Stimulated activated CD4-positive, alpha-beta T cell treated with anti-CD3 and anti-CD28 coated beads, Interleukin-1b, Interleukin-23, amount 100 ng/mL, for 4 hours (primary cell): ENCODE results near the gene FRY.

Experiments
- DNase-seq, 2 donors: peaks; one replicate each; pipeline ENCODE4 v3.0.0-alpha.2; 2020; ENCODE audit warnings: low read depth in 2 of 2

FRY gene

DNA sequence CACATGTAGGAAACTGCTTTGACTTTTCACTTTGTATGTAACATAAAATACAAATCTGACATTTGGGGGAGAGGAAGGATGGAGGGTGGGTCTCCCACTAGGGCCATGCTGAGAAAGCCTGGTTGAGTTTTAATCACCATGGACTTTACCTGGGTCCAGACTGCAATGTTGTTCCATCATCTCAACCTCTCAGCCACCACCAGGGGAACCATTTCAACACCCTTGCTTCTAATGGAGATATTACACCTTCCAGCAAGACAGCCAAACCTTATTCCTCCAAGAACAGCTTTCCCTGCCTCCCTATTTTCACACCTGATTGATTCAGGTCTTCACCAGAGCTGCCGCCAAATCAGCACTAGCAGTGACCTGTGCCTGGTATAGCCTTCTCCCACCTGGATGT, 227.5 kb downstream of the FRY start:
- no peak for DNase-seq

DNA sequence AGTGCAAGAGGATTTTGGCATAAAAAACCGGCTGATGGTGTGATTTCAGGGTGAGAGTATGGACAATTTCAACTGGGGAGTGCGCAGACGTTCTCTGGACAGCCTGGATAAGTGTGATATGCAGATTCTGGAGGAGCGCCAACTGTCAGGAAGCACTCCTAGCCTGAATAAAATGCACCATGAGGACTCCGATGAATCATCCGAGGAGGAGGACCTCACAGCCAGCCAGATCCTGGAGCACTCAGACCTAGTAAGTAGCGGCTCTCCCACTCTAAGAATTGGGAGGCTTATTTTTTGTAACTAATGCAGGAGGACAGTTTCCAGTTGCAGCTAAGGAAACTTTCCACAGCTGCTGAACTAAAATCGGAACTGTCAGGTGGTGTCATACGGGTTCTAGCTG, 230.0 kb downstream of the FRY start:
- DNase-seq: no peak

DNA sequence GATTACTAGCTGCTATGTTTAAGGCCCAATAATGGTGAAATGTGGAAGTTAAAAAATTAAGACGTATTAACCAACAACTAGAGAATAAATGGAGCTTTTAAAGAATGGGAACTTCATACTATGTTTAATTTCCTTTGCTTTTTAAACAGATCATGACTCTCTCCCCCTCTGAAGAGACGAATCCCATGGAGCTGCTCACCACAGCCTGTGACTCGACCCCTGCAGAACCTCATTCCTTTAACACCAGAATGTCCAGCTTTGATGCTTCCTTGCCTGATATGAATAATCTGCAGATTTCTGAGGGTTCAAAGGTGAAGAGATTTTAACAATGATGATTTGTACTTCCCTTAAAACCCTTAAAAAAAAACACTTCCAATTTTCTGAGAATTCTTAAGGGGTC, 230.6 kb downstream of the FRY start:
- no peak for DNase-seq

DNA sequence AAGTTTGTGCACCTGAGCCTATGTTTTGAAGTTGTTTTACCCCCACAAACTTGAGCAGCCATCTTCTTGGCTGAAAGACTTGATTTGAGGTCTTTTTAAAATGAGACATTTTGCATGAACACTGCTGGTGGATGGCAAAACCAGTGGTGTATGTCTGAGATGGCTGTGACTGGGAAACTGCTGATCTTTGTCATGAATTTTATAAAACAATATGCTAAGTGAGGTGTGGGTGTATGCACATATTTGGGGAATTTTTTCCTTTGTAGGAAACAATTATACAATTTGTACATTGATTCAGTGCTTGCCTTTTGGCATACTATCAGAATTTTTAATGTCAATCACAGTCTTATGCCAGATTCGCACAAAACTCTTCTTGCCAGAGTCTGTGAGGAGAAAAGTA, 231.0 kb downstream of the FRY start:
- no peak for DNase-seq

DNA sequence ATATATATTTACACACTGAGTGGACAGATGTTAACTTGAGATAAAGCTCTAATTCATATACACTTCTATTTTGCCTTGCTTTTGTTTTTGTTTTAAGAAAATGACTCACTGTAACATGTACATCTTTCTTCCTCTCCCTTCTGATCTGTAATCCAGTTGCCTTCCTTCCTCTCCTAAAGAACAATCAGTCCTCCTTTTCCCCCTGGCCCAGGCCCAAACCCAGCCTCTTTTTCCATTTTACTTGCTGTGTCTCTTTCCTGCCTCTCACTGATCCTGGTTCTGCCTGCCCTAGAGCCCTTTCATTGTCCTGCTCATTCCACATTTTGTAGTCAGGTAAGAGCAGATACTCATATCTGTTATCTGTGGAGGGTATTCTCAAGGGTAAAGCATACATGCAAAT, 232.8 kb downstream of the FRY start:
- no peak for DNase-seq

DNA sequence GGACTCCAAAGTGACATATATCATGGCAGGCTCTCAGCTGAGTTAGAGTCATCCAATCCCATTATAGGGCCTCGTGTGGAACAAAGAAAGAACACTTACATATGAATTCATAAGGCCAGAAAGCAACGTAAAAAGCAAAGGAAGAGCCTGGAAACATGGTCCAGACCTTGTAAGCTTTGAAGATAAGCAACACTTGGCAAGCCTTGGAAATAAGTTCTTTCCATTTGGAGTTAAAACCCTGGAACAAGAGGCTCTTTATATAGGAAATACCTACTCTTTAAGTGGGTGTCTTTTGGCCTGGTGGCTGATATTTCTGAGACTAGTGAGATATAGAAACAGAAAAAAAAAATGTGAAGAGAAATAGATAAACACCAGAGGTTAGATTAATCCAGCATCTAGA, 234.2 kb downstream of the FRY start:
- DNase-seq: no peak

DNA sequence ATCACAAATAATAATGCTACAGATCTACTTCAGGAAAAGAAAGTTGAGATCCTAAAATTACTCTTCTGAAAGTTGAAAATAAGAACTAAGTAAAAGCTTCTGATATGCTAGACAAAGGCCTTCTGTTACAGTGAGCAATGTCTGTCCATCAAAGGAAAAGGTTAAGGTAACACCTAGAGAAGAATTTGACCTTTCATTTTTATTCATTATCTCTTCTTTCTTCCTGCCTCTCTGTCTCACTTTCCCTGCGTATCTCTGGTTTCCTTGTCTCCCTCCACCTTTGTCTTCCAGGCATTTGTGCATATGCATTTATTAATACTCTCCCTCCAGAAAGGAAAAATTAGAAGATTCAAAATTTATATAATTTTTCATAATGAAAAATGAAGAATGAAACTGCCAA, 234.6 kb downstream of the FRY start:
- DNase-seq: no peak

DNA sequence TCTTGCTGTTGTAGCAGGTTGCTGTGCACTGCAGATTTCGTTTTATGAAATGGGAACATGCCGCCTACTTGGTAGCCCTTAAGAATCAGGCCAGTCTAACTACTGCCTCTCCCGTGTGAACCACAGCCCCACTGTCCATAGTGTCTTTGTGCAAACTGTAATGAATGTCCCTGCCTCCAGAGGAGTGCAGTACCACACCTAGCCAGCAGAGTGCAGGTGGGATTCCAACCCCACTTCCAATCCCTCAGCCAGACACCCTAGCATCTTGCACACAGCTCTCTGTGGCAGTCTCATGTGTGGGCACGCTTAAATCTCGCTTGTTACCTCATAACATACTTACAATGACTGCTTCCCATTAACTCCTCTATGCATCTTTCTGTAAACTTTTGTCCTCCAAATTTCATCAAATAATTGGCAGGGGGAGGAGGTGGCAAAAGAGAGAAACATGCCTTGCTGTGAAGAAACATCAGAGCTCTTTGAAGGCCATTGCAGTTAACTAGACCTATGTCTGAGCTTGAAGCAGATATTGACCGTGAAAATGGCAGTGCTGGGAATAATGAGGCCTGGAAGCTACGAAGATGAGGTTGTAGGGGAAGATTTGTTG, 236.4 kb downstream of the FRY start:
- peak; percentile 29 to 47 for DNase-seq

DNA sequence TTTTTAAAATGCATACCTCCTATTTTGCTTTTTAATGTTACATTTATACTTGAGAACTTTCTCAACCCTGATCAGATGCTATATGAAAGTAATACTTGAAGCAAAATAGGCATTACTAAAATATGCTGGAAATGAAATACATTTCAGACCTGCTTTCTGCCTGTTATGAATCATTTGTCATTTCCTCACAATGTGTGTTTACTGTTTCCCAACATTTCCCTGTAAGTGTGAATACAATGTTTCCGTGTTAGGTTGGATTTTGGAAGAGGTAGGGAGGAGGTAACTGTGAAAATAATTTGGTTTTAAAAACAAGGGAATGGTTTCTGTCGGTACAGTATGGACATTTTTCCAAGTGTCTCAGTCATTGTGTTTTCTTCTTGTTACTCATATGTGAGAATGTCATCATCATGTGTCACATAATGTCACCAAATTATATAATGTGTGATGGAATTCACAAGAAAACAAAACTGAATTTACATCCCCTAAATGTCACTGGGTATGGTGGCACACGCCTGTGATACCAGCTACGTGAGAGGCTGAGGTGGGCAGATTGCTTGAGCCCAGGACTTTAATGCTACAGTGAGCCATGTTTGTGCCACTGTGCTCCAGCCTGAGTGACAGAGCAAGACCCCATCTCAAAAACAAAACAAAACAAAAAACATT, 240.6 kb downstream of the FRY start:
- no peak for DNase-seq

DNA sequence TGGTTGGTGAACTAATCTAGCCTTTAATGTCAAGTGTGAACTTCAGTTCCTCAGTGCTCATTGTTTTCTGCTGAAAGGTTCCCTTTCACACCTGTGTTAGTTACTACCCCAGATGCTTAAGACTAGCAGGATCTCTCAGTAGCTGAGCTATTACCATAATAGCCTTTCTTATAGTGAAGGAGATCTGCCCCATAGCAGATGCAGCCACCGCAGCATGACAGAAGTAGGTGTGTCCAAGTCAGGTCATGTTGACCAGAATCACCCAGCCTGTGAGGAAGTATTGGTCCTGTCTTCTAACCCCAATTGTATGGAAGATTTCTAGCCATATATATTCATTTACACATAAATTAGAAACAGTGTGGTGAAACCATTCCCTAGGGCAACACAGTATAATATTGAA, 246.3 kb downstream of the FRY start:
- DNase-seq: no peak

DNA sequence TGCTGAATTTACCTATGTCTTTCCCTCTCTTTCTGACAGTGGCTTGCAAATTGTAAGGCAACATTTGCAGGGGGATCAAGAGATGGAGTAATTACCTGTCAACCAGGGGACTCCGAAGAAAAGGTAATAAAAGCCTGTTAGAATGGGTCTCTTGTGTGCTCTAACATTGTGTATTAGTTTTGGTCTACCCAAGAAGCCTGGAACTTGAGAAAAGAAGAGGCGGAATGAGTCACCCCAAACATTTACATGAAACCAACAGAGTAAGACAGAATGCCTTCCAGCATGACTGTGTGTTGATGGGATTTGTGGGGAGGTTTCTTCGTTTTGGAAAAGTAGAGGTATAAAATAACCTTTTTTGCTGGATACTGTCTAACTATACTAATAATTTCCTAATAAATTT, 246.9 kb downstream of the FRY start:
- DNase-seq: no peak

DNA sequence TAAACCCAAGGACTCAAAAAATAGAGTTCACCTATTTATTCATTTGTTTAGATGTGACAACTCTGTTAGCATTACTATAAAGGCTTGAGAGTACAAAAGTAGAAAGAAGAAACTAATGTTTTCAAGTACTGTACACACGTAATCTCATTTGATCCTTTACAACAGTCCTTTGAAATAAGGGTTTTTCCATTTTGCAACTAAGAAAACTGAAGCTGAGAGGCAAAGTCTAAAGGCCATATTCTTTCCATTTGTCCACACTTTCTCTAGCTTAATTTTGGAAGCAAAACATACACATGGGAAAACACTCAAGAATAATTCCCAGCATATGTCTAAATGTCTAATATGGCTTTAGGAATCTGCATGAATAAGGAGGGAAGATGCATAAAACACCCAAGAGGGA, 249.5 kb downstream of the FRY start:
- DNase-seq: no peak

DNA sequence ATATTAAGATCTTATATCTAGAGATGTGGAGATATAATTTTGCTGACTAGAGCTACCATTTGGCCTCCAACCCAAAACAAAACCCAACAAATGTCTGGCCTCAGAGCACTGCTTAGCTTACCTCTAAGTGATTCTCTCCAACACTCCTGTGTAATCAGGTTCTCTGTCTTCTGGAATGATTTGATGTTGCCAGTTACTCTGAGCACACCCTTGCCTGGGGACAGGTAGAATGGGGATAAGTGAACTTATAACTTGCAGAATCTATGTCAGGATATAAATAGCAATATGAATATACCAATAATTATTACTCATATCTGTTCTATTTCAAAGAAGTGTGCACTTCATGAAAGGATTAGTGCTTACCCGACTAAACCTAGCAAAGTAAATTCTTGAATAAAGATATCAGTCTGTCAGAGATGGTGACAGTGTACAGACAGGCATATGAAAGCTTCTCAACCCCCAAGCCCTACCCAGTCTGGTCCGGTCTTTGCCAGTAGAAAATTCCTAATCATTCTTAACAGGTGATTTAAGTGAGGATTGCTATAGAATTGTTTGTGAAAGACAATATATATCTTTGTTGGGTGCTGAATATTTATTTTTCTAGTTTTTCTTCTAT, 250.6 kb downstream of the FRY start:
- no peak for DNase-seq

DNA sequence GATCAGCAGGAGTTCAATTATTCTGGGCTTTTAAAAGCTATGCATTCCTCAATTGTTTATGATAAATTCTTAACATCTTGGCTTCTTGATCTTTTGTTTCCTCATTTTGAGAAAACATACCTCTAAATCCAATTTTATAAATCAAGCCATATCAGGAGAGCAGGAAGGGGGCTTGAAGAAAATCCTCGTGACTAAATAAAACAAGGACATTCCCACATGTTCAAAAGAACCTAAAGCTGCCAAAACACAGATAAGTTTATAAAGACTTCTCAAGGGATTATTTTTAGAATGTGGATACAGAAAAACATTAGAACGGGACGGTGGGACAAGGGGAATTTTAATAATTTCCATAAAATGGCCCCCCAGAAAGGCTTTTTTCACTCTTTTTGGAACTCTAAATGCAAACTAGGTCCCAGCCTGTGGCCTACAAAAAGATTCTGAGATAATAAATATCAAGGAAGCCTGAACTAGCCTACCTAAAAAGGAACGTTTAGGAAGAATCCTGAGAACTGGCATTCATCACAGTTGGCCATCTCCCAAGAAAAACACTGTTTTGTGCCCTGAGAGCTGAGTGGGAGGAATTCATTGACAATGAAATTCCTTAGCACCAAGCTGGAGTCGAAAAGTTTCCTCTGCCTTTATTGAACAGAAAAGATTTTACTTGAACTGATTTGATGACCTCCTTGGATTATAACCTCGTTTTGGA, 253.5 kb downstream of the FRY start:
- no peak for DNase-seq

DNA sequence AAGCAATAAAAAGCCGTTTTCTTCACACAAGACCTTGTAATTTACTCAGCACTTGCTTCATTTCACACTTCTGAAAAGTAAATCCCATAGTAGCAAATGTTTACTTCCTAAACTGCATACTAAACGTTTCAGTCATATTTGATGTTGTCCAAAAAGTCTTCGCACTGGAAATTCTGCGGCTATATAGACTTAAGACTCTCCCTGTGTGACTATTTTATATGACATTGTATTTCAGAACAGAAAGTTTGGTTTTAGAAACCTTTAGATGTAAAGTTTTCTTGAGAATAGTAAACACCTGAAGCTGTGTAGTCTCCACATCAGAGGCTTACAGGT, 254.0 kb downstream of the FRY start:
- DNase-seq: no peak

DNA sequence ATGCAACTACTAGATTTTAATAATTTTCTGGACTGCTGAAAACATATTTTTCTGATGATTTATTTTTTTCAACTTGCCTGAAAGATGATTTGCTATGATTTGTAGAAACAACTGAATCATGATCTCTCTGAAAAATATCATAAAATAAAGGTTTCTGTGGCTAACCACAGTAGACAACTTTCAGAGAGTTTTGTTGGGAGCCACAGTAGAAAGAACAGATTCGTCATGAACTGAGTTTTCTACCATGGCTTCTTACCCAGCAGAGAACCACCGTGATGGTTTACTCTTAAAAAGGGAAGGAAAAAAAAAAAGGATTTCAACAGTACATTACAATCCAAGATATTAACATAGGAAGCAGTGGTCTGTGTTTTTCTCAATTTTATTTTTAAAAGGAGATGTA, 265.6 kb downstream of the FRY start:
- DNase-seq: no peak

DNA sequence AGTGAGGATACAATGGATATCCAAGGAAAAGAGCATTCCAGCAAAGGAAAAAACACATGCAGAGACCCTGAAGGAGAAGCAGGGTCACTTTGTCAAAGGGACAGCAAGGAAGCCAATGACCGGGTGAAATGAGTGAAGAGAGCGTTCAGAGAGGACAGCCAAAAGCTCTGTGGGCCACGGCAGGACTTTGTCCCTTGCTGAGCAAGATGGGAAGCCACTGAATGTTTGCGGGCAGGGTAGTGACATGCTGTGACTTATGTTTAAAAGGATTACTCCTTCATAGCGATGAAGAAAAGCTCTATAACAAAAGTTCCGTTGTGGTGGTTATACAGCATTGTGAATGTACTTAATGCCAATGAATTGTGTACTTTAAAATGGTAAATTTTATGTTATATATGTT, 267.1 kb downstream of the FRY start:
- DNase-seq: no peak

DNA sequence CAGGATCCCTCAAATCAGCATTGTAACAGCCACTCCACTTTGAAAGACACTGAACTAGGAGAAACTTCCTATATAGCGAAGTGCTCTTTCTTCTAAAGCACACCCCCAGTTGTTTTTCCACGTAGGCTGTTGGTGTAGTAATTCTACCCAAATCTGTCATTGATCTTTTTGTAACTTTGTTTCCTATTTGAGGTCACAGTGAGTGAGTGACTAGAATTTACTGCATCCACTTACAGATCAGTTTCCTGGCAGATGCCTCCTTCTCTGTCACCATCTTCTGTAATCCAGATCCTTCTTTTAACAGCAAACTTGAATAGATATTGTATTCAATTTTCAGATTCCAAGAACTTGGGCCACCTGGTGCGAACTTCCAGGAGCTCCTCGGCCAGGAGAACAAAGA, 268.3 kb downstream of the FRY start:
- DNase-seq: no peak

DNA sequence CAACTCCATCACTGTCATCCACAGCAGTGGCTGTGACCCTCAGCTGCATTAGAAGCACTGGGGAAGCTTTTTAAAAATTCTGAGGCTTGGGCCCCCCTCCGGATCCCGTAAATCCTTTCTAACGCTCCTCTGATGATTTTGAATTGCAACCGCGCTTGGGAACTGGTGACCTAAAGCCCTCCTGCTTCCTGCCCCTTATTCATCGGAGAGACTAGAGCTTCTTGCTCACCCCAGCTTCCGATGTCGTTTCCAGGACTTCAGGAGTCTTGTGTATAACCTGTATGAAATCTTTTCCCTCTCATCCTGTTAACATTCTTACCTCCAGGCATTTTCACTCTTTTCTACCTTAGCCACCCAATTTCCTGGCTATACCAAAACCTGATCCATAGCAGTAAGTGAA, 268.8 kb downstream of the FRY start:
- DNase-seq: no peak

DNA sequence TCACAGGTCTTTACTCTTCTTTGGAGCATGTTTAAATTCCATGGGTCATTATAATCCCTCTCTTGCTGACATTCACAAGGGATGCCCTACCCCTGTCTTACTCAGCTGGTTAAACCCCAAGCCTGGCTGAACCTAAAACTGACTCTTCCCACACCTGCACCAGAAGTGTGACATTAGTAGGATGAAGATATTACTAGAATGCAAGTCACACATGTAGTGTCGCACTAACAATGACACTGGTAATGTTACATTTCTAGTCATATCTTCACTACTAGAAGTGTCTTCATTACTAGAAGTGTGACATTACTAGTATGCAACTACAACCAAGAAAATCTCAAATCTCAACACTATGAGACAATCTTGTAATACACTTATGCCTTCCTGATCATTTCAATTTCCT, 269.3 kb downstream of the FRY start:
- no peak for DNase-seq

DNA sequence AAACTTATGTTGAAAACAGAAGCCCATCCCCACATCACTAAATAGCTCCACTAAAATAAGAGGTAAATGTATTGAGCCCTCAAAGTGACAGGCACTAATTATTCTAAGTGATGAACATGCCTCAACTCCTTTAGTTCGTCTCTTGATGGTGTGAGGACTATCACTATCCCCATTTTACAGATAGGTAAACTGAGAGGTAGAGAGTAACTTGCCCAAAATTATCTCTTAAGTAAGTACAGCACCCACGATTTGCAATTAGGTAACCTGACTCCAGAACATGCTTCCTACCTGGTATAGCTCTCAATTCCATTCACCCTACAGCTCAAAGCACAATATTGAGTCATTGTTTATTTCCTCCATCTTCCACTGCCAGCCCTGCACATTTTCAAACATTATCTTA, 270.9 kb downstream of the FRY start:
- DNase-seq: no peak

DNA sequence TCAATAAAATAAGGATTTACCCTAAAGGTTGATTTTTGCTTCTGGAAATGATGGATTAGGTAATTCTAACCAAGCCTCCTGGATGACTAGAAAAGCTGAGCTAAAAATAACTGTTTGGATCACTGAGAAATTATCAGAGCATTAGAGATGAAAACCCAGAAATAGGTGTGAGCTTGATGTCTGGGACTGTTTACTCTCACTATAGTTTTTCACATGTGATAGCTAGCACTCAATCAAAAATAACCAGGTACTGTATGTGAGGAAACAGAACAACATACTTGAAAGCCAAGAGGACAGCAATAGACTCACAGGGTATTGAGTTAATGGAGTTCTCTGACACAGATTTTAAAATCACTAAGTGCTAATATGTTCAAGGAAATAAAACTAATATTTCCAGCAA, 274.1 kb downstream of the FRY start:
- no peak for DNase-seq
